Middle frontal gyrus (tissue), 1 donor: ENCODE measurements around the gene ABCG2.

Experiments
- DNase-seq: peaks from one replicate; pipeline ENCODE4 v3.0.0-alpha.2; 2015; ENCODE audit warnings: low spot score; ENCODE audit errors: extremely low spot score

The ABCG2 gene

DNA sequence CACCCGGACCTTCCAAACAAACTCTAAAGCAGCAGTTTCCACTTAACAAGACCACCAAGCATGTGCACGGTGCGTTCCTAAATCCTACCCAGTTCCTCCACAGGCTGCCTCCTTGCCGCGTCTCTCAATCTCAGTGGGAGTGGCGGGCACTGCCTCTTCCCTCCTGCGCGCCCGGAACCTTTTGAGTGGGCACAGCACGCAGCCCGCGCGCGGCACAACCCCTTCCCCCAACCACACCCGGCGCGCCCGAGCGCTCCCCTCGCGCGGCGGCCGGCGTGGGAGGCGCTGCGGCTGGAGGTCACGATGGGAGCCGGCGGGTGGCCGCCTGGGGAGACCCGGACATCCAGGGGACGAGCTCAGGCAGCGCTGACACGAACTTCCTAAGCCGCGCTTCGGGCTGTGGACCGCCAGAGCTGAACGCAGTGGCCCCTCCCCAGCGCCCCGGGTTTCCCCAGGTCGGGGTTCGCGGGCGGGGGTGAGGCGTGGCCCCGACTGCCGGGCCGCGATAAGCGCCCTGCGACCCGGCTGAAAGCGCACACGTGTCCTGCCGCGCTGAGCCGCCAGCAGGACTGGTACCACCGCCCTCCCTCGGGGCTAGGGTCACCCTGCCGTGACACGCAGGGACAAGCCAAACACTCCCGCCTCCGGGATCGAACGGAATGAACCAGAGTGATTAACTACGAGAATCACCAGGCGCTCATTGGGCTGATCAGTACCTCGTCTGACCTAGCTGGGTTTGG, at the start of gene ABCG2:
ABCG2 (minus strand) TSS at position 151 of the 740 bp plus-strand sequence. CDS start 18,644 bp downstream, outside the sequence.
- DNase-seq: peak; percentile 11

DNA sequence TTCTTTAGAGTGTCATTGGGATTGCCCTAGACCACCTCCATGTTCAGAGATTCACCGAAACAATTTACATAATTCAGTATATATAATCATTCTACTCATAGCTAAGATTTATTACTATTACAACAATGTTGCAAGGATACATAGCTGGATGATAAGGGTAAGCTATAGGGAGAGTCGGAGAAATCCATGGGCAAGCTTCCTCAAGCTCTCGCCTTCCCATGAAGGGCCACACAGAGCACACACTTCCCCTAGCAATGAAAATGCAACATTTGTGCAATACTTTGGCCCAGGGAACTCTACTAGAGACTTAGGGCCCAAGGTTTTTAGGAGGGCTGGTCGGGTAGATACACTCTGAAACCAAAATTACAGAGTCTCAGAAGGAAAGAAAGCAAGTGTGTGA, 49.7 kb upstream of the ABCG2 start:
- no peak for DNase-seq

DNA sequence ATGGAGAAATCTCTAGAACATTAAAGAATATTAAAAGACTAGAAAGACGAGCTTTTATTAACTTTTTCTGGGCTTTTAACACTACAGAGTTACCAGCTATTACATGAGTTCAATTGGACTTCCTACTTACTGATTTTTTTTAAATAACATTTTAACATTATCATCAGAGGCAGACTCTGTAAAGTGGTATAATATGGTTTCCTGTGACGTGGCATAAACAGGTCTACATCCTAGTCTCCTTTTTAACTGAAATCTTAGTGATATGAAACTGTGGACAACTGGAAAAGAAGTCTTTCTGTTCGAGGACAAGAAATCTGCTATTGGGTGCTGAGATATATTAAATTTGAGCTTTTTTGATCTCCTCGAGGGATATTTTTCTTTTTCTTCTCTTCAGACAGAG, 48.7 kb upstream of the ABCG2 start:
- DNase-seq: no peak

DNA sequence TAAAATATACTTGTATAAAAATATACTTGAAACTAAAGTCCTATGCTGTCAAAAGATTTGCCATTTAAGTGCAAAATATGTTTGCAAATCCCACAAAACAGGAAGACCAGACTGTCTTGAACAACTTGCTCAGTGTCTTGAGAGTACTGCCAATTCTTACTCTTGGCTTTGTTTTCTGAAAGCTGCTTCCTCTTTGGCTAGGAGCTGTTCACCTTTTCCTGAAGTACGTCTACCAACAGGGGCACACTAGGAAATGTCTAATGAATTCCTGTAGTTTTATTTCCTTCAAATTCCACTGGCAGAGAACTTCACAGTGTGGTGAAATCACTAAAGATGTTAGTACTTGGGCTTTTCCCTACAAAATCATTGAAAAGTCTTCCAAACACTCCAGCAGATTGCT, 46.4 kb upstream of the ABCG2 start:
- no peak for DNase-seq

DNA sequence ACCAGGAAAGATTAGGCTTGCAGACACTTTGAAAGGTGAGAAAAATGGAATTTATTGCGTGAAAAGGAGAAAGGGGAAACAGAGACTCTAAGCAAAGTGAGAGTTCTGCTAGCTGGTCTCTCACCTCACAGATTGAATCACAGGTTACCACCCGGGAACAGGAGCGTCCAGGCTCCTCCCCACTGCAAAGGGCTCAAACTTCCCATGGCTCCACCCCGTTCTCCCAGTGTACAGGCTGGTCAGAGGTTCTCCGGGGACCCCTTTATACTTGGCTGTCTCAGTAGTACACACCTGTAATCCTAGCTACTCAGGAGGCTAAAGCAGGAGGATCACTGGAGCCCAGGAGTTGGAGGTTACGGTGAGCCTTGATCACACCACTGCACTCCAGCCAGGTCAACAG, 44.0 kb upstream of the ABCG2 start:
- DNase-seq: no peak

DNA sequence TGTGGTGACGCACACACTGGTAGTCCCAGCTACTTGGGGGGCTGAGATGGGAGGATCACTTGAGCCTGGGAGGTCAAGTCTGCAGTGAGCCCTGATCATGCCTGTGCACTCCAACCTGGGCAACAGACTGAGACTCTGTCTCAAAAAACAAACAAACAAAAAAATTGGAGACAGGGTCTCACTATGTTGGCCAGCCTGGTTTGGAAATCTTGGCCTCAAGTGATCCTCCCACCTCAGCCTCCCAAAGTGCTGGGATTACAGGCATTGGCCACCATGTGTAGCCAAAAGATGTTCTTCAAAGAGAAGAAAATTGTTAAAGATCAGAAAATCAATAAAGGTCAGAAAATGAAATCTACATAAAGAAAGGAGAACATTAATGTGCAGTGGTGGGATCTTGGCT, 41.7 kb upstream of the ABCG2 start:
- no peak for DNase-seq

DNA sequence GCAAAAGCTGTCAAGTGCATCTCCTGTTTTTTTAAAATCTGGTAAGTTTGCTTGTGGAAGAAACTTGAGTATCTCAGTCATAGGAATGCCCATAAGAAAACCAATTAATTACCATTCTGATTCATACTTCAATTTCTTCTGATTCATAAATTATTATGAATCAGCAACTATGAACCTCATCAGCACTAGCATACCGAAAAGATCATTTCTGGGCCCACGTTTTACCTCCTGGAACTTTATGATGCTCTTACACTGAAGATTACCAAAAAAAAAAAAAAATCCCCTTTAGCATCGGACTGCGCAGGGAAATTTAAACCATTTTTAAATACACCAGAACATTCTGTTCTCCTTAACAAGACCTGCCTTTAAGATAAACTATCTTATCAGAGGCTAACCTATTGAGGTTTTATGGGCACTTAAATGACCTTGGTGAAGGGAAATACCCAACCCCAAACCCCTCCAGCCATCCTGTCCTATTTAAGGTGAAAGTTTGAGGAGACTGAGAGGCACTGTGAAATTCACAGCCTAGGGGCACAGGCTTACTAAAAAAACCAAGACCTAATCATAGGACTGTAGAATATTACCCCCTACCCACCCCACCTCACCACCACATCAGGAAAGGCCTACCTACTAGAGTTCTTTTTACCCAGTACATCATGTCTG, 38.2 kb upstream of the ABCG2 start:
- DNase-seq: no peak

DNA sequence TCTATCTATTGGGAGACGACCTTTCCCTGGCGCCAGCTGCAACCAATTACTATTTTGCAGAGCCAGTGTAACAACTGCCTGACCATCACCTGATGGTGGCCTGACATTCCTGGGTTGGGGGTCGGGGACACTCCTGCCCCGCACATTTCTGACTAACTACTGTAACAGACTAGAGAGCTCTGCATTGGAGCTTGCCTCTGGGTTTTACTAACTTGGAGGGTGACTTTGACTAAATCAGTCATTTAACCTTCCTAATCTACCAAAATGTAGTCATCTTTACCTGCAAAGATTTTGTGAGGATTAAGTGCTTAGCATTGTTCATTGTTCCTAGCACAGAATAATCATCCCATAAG, 37.5 kb upstream of the ABCG2 start:
- no peak for DNase-seq

DNA sequence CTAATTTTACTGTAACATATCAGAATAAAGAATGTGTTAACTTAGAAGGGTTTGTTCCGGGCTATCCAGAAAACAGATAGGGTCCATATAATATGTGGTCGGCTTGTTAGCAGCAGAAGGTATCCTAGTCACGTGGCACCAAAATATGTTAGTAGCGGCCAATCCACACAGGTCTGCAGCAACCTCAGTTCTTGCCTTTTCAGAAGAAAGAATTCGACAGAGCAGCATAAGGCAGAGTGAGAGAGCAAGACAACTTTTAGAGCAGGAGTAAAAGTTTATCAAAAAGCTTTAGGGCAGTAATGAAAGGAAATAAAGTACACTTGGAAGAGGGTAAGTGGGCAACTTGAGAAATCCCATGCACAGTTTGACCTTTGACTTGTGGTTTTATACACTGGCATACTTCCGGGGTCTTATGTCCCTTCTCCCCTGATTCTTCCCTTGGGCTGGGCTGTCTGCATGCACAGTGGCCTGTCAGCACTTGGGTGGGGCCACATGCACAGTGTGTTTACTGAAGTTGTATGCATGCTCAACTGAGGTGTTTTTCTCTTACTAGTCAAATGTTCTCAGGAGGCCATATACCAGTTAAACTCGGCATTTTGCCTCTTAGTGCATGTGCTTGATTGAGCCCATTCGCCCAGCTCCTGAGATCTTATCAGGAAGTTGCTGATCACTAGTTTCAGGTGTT, 37.0 kb upstream of the ABCG2 start:
- DNase-seq: no peak

DNA sequence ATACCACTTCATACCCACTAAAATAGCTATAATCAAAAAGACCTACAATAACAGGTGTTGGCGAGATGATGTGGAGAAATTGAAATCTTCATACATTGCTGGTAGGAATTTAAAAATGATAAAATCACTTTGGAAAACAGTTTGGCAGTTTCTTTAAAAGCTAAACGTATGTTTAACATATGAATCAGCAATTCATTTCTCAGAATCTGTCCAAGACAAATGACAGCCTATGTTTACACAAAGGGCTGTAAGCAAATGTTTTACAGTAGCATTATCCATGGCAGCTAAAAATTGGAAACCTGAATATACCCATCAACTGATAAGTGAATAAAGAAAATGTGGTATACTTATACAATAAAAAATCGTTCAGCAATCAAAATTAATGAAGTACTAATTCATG, 33.0 kb upstream of the ABCG2 start:
- no peak for DNase-seq

DNA sequence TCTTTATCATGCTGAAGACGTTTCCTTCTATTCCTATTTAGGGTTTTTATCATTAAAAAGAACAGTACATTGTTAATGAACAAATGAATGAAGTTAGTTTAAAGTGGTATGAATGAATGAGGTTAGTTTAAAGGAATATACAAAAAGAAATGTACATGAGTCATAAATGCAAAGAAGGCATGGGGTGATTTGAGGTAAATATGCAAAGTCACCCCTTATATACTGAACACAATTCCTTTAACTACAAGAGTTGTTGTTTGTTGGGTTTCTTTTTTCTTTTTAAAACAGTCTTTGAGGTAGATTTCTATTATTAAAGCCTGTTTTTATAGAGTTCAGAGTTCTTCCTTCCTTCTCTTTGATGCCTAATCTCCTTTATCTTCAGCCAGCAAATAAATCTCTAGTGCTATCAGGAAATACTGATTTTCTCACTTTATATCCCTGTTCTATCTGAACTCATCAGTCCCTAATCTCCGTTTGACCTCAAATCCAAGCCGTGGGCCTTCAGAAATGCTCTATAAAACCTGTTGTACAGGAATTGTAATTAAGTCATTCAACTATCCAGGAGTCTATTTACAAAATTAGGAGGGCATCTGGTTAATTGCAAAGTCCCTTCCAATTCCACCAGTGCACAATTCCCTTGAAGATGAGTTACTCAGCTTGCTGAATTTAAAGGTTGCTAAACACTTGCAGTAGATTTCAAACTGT, 31.6 kb upstream of the ABCG2 start:
- DNase-seq: no peak

DNA sequence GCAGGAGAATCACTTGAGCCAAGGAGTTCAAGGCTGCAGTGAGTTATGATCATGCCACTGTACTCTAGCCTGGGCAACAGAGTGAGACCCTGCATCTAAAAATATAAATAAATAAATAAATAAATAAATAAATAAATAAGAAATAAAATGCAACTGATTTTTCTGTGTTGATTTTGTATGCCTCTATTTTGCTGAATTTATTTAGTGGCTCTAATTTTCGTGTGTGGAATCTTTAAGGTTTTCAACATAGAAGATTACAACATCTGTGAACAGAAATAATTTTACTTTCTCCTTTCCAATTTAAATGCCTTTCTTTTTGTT, 30.9 kb upstream of the ABCG2 start:
- DNase-seq: no peak

DNA sequence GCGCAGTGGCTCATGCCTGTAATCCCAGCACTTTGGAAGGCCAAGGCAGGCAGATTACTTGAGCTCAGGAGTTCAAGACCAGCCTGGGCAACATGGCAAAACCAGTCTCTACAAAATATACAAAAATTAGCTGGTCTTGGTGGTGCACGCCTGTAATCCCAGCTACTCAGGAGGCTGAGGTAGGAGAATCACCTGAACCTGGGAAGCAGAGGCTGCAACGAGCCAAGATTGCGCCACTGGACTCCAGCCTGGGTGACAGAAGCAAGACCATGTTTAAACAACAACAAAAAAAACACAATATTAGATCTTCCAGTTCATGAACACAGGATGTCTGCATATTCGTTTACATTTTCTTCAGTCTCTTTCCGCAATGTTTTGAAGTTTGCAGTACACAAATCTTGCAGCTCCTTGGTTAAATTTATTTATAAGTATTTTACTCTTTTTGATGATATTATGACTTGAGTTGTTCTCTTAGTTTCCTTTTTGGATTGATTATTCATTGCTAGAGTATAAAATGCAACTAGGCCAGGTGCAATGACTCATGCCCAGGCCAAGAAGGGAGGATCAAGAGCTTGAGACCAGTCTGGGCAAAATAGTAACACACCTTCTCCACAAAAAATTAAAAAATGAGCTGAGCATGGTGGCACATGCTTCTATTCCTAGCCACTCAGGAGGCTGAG, 30.4 kb upstream of the ABCG2 start:
- no peak for DNase-seq

DNA sequence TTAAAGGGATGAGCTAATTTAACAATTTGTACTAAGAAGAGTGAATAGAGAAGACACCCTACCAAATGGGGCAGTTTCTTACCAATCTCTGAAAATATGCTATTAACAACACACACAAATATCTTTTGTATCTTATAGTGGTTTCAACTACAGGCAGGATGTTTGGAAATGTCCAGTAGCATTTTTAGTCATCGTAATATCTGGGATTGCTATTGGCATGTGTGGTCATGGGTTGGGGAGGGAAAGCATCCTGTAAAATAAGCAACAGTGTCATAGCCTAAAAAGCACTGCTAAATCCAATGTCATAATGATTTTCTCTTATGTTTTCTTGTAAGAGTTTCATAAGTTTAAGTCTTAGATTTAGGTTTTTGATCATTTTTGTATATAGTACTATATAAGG, 29.3 kb upstream of the ABCG2 start:
- no peak for DNase-seq

DNA sequence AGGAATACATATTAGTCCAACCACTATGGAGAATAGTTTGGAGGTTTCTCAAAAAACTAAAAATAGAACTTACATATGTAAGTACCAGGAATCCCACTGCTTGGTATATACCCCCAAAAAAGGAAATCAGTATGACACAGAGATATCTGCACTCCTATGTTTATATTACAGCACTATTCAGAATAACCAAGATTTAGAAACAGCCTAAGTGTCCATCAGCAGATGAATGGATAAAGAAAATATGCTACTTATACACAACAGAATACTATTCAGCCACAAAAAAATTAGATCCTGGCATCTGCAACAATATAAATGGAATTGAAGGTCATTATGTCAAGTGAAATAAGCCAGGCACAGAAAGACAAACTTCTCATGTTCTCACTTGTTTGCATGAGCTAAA, 27.5 kb upstream of the ABCG2 start:
- DNase-seq: no peak

DNA sequence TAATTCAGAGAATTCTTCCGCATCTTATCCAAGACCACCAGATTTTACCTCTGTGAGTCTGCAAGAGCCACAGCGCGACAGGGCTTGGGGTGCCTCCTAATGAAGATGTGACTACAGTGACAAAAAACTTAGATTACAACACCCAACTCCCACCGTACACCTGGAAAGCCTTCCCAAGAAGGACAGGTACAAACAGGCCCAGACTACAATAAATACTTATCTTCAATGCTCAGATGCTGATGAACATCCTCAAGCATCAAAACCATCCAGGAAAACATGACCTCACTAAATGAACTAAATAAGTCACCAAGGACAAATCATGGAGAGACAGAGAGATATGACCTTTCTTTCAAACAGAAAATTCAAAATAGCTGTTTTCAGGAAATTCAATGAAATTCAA, 20.8 kb upstream of the ABCG2 start:
- no peak for DNase-seq

DNA sequence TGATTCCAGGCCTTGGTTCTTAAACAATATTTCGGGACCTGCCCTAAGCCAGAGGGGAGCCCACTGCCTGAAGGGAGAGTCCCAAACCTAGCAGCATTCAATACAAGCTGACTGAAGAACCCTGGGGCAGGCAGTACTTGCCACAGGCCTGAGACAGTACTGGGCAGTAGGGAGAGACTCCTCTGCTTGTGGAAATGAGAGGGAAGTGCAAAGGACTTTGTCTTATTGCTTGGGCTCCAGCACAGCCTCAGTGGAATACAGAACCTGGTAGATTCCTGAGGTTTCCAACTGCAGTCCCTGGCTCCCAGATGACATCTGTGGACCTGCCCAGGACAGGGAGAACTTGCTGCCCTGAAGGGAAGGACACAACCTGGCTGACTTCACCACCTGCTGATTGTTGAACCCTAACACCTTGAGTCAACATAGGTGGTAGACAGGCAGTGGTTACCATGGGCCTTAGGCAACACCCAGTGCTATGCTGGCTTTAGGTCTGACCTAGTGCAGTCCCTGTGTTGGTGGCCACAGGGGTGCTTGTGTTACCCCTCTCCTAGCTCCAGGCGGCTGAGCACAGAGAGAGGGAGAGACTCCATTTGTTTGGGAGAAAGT, 20.3 kb upstream of the ABCG2 start:
- no peak for DNase-seq

DNA sequence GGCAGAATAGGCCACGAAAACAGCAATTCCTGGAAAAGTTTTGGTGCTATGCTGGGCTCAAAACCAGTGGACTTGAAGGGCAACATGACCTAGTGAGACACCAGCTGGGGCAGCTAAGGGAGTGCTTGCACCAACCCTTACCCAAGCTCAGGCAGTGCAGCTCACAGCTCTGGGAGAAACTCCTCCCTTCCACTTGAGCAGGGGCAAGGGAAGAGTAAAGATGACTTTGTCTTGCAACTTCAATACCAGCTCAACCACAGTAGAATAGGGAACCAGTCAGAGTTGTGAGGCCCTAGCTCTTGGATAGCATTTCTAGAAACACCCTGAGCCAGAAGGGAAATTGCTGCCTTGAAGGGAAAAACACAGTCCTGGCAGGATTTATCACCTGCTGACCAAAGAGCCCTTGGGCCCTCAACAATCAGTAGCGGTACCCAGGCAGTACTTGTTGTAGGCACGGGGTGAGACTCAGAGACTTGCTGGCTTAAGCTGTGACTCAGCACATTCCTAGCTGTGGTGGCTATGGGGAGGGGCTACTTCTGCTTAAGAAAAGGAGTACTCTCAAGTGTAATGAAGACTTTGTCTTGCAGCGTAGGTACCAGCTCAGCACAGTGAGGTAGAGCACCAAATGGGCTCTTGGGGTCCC, 19.7 kb upstream of the ABCG2 start:
- DNase-seq: no peak

DNA sequence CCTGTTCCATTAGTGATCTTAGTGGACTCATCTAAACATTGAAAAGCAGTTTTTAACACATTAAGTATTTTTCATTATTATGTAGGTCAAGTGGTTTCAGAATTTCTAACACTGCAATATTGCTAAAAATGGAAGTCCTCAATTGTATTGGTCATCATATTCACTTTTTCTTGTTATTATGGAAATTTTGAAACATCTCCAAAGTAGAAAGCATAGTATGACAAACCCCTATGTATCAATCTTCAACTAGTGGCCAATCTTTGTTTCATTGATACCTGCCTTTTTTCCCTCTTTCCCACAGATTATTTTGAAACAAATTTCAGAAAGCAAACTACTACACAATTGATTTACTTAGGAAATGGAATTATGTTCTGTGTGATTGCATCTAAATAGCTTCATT, 14.5 kb upstream of the ABCG2 start:
- no peak for DNase-seq

DNA sequence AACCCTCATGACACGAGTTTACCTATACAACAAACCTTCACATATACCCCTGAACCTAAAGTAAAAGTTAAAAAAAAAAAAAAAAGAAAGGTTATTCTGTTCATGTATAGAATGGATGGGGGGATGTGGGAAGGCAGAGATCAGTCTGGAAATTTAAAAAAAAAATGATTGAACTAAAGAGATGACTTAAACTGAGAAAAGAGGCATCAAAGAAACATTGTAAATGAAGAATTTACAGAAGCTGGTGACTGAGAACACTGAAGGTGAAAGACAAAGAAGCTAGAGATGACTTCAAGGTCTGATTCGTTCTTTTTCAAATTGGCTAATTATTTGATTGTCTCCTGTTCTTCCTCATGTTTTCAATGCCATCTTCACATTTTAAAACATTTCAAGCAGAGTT, 12.8 kb upstream of the ABCG2 start:
- DNase-seq: no peak

DNA sequence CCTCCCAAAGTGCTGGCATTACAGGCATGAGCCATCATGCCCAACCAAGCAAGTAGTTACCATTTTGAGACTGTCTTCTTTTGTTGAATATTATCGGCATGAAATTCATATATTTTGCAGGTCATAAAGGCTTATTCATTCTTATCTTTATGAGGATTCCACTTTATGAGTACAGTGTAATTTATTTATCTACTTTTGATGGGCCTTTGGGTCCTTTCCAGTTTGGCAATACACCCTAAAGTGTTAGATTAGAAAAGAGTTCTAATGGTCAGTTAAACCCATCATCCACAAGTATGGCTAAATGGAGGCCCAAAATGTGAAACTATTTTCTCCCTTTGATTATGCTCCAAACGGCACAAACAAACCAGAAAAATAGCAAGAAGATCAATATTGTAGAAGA, 10.9 kb upstream of the ABCG2 start:
- DNase-seq: no peak
